ENCODE data around the gene PHF10. TPM values are rescaled to one million over a fixed set of nuclear protein-coding genes. Genes with fewer than 3 reads are reported as not detected.

The PHF10 gene
- total RNA-seq, 2 donors from 2014 or later = 38.4 to 62.3 TPM

GRCh38 chr6:169664227-169664626, 60.1 kb downstream of the PHF10 start:
- DNase-seq (ENCODE audit: low spot score) (no peak), ATAC-seq (ENCODE audit: insufficient number of reproducible peaks, low FRiP score, low read depth) (no peak)
- H3K27me3 ChIP-seq (replicated peaks; ENCODE audit: insufficient read depth) = no peaks in the 10 kb centered on the region
- H3K9me3 ChIP-seq = no peaks in the 10 kb centered on the region
- TF ChIP-seq CTCF (IDR thresholded peaks at IDR 0.05) = no peak
- H3K4me3 ChIP-seq = no peak overlapping the region
- no peaks in the 10 kb centered on the region for H3K4me1 ChIP-seq (ENCODE audit: control insufficient read depth in 1 of 2, low read depth in 2 of 2)
- peaks cover 10% of the 10 kb centered on the region for H3K36me3 ChIP-seq
- no peak overlapping the region for H3K27ac ChIP-seq

GRCh38 chr6:169663468-169663867, 60.8 kb downstream of the PHF10 start:
- Histone ChIP-seq H3K27me3 (replicated peaks; ENCODE audit: insufficient read depth) (no peaks in the 10 kb centered on the region), H3K9me3 (no peaks in the 10 kb centered on the region), H3K27ac (no peak overlapping the region), H3K4me3 (no peak overlapping the region), H3K4me1 (ENCODE audit: control insufficient read depth in 1 of 2, low read depth in 2 of 2) (no peaks in the 10 kb centered on the region), H3K36me3 (peaks cover 10% of the 10 kb centered on the region)
- DNase-seq (ENCODE audit: low spot score) (no peak), ATAC-seq (ENCODE audit: insufficient number of reproducible peaks, low FRiP score, low read depth) (no peak)
- TF ChIP-seq CTCF (IDR thresholded peaks at IDR 0.05) = no peak

- Histone ChIP-seq H3K9me3 (no peaks in the 10 kb centered on the region), H3K27me3 (replicated peaks; ENCODE audit: insufficient read depth) (no peaks in the 10 kb centered on the region), H3K36me3 (peaks cover 10% of the 10 kb centered on the region), H3K4me3 (no peak overlapping the region), H3K4me1 (ENCODE audit: control insufficient read depth in 1 of 2, low read depth in 2 of 2) (no peaks in the 10 kb centered on the region), H3K27ac (no peak overlapping the region)
- no peak for ATAC-seq (ENCODE audit: insufficient number of reproducible peaks, low FRiP score, low read depth)
- TF ChIP-seq CTCF (IDR thresholded peaks at IDR 0.05) = no peak
- DNase-seq (ENCODE audit: low spot score) = no peak
These were observed 62.9 kb downstream of the PHF10 start for GRCh38 chr6:169661391-169661756.

- no peaks in the 10 kb centered on the region for H3K27me3 ChIP-seq (replicated peaks; ENCODE audit: insufficient read depth)
- no peak for DNase-seq (ENCODE audit: low spot score)
- H3K4me1 ChIP-seq (ENCODE audit: control insufficient read depth in 1 of 2, low read depth in 2 of 2) = no peaks in the 10 kb centered on the region
- no peak overlapping the region for H3K27ac ChIP-seq
- H3K4me3 ChIP-seq = no peak overlapping the region
- no peaks in the 10 kb centered on the region for H3K9me3 ChIP-seq
- no peak for ATAC-seq (ENCODE audit: insufficient number of reproducible peaks, low FRiP score, low read depth)
- TF ChIP-seq CTCF (IDR thresholded peaks at IDR 0.05) = no peak
- peaks cover 10% of the 10 kb centered on the region for H3K36me3 ChIP-seq
These were observed 63.4 kb downstream of the PHF10 start for GRCh38 chr6:169660751-169661390.

GRCh38 chr6:169659820-169660610, 64.3 kb downstream of the PHF10 start:
- Histone ChIP-seq H3K27ac (no peak overlapping the region), H3K36me3 (peaks cover 10% of the 10 kb centered on the region), H3K27me3 (replicated peaks; ENCODE audit: insufficient read depth) (no peaks in the 10 kb centered on the region), H3K4me3 (no peak overlapping the region), H3K9me3 (no peaks in the 10 kb centered on the region), H3K4me1 (ENCODE audit: control insufficient read depth in 1 of 2, low read depth in 2 of 2) (no peaks in the 10 kb centered on the region)
- ATAC-seq (ENCODE audit: insufficient number of reproducible peaks, low FRiP score, low read depth) (no peak), DNase-seq (ENCODE audit: low spot score) (no peak)
- TF ChIP-seq CTCF (IDR thresholded peaks at IDR 0.05) = no peak
